ENCODE data around the gene HRH1. TPM values are rescaled to one million over a fixed set of nuclear protein-coding genes. Genes with fewer than 3 reads are reported as not detected.

The HRH1 gene
- total and polyA plus RNA-seq, 4 donors, result 2.3 to 8.3 (median 4.6) TPM

DNA sequence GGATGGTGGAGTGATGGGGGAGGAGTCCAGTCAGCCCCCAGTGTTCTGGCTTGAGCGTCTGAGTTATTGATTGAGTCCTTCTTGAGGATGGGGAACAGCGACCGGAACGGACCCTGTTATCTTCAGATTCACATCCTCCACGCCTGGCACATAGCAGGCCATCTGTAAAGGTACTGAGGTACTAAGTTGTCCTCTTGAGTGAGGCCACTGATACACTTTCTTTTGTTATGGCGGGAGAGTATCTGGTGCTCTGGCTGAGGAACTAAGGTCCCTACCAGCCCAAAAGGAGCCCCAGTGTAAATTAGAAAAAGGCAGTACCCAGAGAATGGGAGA lies 16.7 kb upstream of the HRH1 start:
- Histone ChIP-seq H3K27ac (ENCODE audit: low read depth in 1 of 2, low read length in 1 of 2) (no peak overlapping the region), H3K9ac (ENCODE audit: insufficient read depth in 1 of 2, low read length in 2 of 2) (no peak overlapping the region)
- ATAC-seq (ENCODE audit: insufficient read depth, low FRiP score), result no peak

DNA sequence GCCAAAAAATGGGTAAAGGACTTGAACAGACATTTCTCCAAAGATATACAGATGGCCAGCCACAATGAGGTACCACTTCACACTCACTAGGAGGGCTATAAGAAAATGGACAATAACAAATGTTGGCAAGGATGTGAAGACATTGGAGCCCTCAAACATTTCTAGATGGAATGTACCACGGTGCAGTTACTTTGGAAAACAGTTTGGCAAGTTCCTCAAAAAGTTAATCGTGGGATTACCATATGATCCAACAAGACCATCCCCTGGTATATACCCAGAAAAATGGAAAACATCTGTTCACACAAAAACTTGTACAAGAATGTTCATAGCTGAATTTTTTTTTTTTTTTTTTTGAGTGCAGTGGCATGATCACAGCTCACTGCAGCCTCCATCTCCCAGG lies 15.9 kb upstream of the HRH1 start:
- Histone ChIP-seq H3K4me3 (no peak overlapping the region), H3K9me3 (ENCODE audit: control insufficient read depth in 4 of 4, insufficient read depth in 3 of 4, low read length in 3 of 4) (peaks cover 0 to 3% (median 0%) of the 10 kb centered on the region in 4 donors), H3K9ac (ENCODE audit: insufficient read depth in 1 of 2, low read length in 2 of 2) (no peak overlapping the region), H3K27me3 (ENCODE audit: control insufficient read depth in 3 of 3, insufficient read depth in 3 of 3, low read length in 2 of 3) (no peaks in the 10 kb centered on the region), H3K36me3 (ENCODE audit: control insufficient read depth in 4 of 4, insufficient read depth in 4 of 4, low read length in 4 of 4) (no peaks in the 10 kb centered on the region), H3K4me1 (ENCODE audit: control insufficient read depth in 5 of 5, insufficient read depth in 5 of 5, low read length in 5 of 5) (peaks cover 0 to 1% (median 0%) of the 10 kb centered on the region in 5 donors), H3K27ac (ENCODE audit: low read depth in 1 of 2, low read length in 1 of 2) (no peak overlapping the region)
- ATAC-seq (ENCODE audit: insufficient read depth, low FRiP score) (no peak), DNase-seq (no peak)
- TF ChIP-seq, protein P1, sequence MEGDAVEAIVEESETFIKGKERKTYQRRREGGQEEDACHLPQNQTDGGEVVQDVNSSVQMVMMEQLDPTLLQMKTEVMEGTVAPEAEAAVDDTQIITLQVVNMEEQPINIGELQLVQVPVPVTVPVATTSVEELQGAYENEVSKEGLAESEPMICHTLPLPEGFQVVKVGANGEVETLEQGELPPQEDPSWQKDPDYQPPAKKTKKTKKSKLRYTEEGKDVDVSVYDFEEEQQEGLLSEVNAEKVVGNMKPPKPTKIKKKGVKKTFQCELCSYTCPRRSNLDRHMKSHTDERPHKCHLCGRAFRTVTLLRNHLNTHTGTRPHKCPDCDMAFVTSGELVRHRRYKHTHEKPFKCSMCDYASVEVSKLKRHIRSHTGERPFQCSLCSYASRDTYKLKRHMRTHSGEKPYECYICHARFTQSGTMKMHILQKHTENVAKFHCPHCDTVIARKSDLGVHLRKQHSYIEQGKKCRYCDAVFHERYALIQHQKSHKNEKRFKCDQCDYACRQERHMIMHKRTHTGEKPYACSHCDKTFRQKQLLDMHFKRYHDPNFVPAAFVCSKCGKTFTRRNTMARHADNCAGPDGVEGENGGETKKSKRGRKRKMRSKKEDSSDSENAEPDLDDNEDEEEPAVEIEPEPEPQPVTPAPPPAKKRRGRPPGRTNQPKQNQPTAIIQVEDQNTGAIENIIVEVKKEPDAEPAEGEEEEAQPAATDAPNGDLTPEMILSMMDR (IDR thresholded peaks at IDR 0.05; ENCODE audit: control extremely low read depth, extremely low read depth), result no peak
- 81 to 82% methylated on average over 2 of the region's 2 CpGs for WGBS, 2 donors

More for the DNA sequence above, 16.7 kb upstream of the HRH1 start:
- Histone ChIP-seq H3K9me3 (ENCODE audit: control insufficient read depth in 4 of 4, insufficient read depth in 3 of 4, low read length in 3 of 4) (peaks cover 0 to 3% (median 0%) of the 10 kb centered on the region in 4 donors), H3K36me3 (ENCODE audit: control insufficient read depth in 4 of 4, insufficient read depth in 4 of 4, low read length in 4 of 4) (no peaks in the 10 kb centered on the region), H3K4me3 (no peak overlapping the region), H3K27me3 (ENCODE audit: control insufficient read depth in 3 of 3, insufficient read depth in 3 of 3, low read length in 2 of 3) (no peaks in the 10 kb centered on the region), H3K4me1 (ENCODE audit: control insufficient read depth in 5 of 5, insufficient read depth in 5 of 5, low read length in 5 of 5) (peaks cover 0 to 1% (median 0%) of the 10 kb centered on the region in 5 donors)
- 82 to 95% methylated on average over 6 of the region's 6 CpGs for WGBS, 2 donors
- no peak for DNase-seq
- TF ChIP-seq, protein P1 (IDR thresholded peaks at IDR 0.05; ENCODE audit: control extremely low read depth, extremely low read depth), result no peak

DNA sequence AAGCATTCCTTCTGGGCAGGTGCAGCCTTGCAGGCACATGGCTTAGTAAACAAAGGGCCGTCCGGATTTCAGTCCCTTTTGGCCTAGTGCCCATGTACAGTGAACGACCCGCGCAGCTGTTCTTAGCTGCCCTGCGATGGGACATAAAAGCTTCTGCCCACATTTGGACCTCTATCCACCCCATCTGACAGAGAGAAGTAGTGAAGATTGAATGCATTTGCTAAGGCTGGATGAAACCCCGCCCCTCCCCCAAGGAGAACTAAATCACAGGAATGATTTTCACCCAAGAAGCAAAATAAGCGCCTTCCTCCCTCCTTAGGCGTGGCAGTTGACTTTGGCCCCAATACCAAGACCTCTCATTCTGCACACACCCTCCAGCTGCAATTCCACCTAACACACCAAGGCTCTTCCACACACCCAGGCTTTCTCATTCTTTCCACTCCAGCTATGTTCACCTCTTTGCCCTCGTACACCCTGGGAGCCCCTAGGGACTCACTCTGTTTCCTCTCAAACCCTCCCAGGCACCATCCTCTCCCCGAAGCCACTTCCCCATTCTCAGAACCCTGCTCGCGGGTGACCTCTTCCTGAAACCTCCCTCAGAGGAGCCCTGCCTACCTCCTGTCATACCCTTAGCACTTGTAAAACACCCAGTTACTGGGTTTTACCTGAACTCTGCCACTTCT lies 14.1 kb upstream of the HRH1 start:
- H3K27ac ChIP-seq (ENCODE audit: low read depth in 1 of 2, low read length in 1 of 2), result no peak overlapping the region
- ATAC-seq (ENCODE audit: insufficient read depth, low FRiP score), result peak; percentile 23
- WGBS, 2 donors, result 9 to 20% methylated on average over 13 of the region's 13 CpGs
- peaks cover 0 to 1% (median 0%) of the 10 kb centered on the region in 5 donors for H3K4me1 ChIP-seq (ENCODE audit: control insufficient read depth in 5 of 5, insufficient read depth in 5 of 5, low read length in 5 of 5)
- TF ChIP-seq, protein P1 (IDR thresholded peaks at IDR 0.05; ENCODE audit: control extremely low read depth, extremely low read depth), result no peak
- no peaks in the 10 kb centered on the region for H3K9me3 ChIP-seq (ENCODE audit: control insufficient read depth in 4 of 4, insufficient read depth in 3 of 4, low read length in 3 of 4)
- peaks cover 0 to 5% (median 0%) of the 10 kb centered on the region in 3 donors for H3K27me3 ChIP-seq (ENCODE audit: control insufficient read depth in 3 of 3, insufficient read depth in 3 of 3, low read length in 2 of 3)
- H3K36me3 ChIP-seq (ENCODE audit: control insufficient read depth in 4 of 4, insufficient read depth in 4 of 4, low read length in 4 of 4), result no peaks in the 10 kb centered on the region
- peak in 1 of 3 donors; percentile 32 for DNase-seq
- H3K4me3 ChIP-seq, result no peak overlapping the region
- no peak overlapping the region for H3K9ac ChIP-seq (ENCODE audit: insufficient read depth in 1 of 2, low read length in 2 of 2)
